ENCODE measurements around the gene S100A4. TPM values are rescaled to one million over a fixed set of nuclear protein-coding genes. Genes with fewer than 3 reads are reported as not detected.

The S100A4 gene
- polyA plus RNA-seq, 1 experiment = 797 TPM

GRCh38 chr1:153536012-153536670 lies 9.5 kb downstream of the S100A4 start:
- DNase-seq (ENCODE audit: low read depth) = peak; percentile 77
- POLR2A ChIA-PET = interaction anchor here (0.6 to 4.2 kb wide), 4 partner anchors 9 to 98 kb away, joined by 3 to 36 read pairs (median 12); partner anchors contain the start of genes CHTOP and S100A4
- CTCF ChIA-PET = interaction anchor here (0.6 to 8.1 kb wide), 10 partner anchors 9 to 455 kb away, joined by 3 to 164 read pairs (median 6); partner anchors contain the start of genes RPS27, S100A2 and S100A3
- no peak for TF ChIP-seq CTCF (IDR thresholded peaks at IDR 0.05; ENCODE audit: insufficient read depth, low read depth, low read length)
- Histone ChIP-seq H3K27me3 (ENCODE audit: control insufficient read depth, insufficient read depth, low read length) (no peaks in the 10 kb centered on the region), H3K36me3 (ENCODE audit: control insufficient read depth, insufficient read depth, low read length) (peaks cover 2% of the 10 kb centered on the region; the same call in 1 of the 2 replicates), H3K4me3 (ENCODE audit: low read depth, low read length) (peak overlapping the region; percentile 63)

GRCh38 chr1:153535242-153536011 lies 10.2 kb downstream of the S100A4 start, which contains the start of gene S100A6:
S100A6 (minus strand) TSS chr1:153535991; CDS start chr1:153535339, 652 bp downstream.
- CTCF ChIA-PET = interaction anchor here (0.6 to 8.1 kb wide), 14 partner anchors 9 to 455 kb away, joined by 3 to 164 read pairs (median 5); partner anchors contain the start of genes RPS27, S100A13, S100A2 and S100A3
- peak within 1 kb of the TSS; percentile 63 for H3K4me3 ChIP-seq (ENCODE audit: low read depth, low read length)
- DNase-seq (ENCODE audit: low read depth) = no peak
- no peaks in the 10 kb centered on the region for H3K27me3 ChIP-seq (ENCODE audit: control insufficient read depth, insufficient read depth, low read length)
- peak; percentile 26; the same call in 1 of the 2 replicates for TF ChIP-seq CTCF (IDR thresholded peaks at IDR 0.05; ENCODE audit: insufficient read depth, low read depth, low read length)
- POLR2A ChIA-PET = interaction anchor here (0.6 to 4.2 kb wide), 4 partner anchors 9 to 99 kb away, joined by 3 to 36 read pairs (median 12); partner anchors contain the start of genes CHTOP and S100A4
- H3K36me3 ChIP-seq (ENCODE audit: control insufficient read depth, insufficient read depth, low read length) = peaks cover 2% of the 10 kb centered on the region; the same call in 1 of the 2 replicates

GRCh38 chr1:153534925-153535241 lies 10.7 kb downstream of the S100A4 start:
- DNase-seq (ENCODE audit: low read depth) = no peak
- TF ChIP-seq CTCF (IDR thresholded peaks at IDR 0.05; ENCODE audit: insufficient read depth, low read depth, low read length) = no peak
- CTCF ChIA-PET = interaction anchor here (0.7 to 8.1 kb wide), 10 partner anchors 9 to 93 kb away, joined by 3 to 164 read pairs (median 6); partner anchors contain the start of genes S100A13, S100A2 and S100A3
- POLR2A ChIA-PET = interaction anchor here (1.8 to 4.2 kb wide), 3 partner anchors 10 to 99 kb away, joined by 8 to 36 read pairs (median 16); partner anchors contain the start of genes CHTOP and S100A4
- peak overlapping the region; percentile 63 for H3K4me3 ChIP-seq (ENCODE audit: low read depth, low read length)
- peaks cover 2% of the 10 kb centered on the region; the same call in 1 of the 2 replicates for H3K36me3 ChIP-seq (ENCODE audit: control insufficient read depth, insufficient read depth, low read length)
- no peaks in the 10 kb centered on the region for H3K27me3 ChIP-seq (ENCODE audit: control insufficient read depth, insufficient read depth, low read length)

- POLR2A ChIA-PET = interaction anchor here (1.8 to 4.2 kb wide), 3 partner anchors 10 to 100 kb away, joined by 8 to 36 read pairs (median 16); partner anchors contain the start of genes CHTOP and S100A4
- CTCF ChIA-PET = interaction anchor here (0.7 to 8.1 kb wide), 15 partner anchors 9 to 214 kb away, joined by 3 to 164 read pairs (median 6); partner anchors contain the start of genes S100A13, S100A2 and S100A3
- H3K27me3 ChIP-seq (ENCODE audit: control insufficient read depth, insufficient read depth, low read length) = no peaks in the 10 kb centered on the region
- peak overlapping the region; percentile 63 for H3K4me3 ChIP-seq (ENCODE audit: low read depth, low read length)
- no peak for DNase-seq (ENCODE audit: low read depth)
- no peak for TF ChIP-seq CTCF (IDR thresholded peaks at IDR 0.05; ENCODE audit: insufficient read depth, low read depth, low read length)
- H3K36me3 ChIP-seq (ENCODE audit: control insufficient read depth, insufficient read depth, low read length) = peaks cover 2% of the 10 kb centered on the region; the same call in 1 of the 2 replicates
These were observed 11.2 kb downstream of the S100A4 start for GRCh38 chr1:153534226-153534924.
